Kidney epithelial cell (primary cell): Measurements from ENCODE around the gene CERT1. TPM values are rescaled to one million over a fixed set of nuclear protein-coding genes. Genes with fewer than 3 reads are reported as not detected.
"Not testable (repeated sequence)": the region's sequence is repeated elsewhere in the genome, so short reads cannot be mapped to it uniquely, and the experiment has no call there.

Source experiments
- DNase-seq: peaks from one replicate; pipeline ENCODE4 v3.0.0-alpha.2; 2010; ENCODE audit warnings: low read depth
- H3K27me3 ChIP-seq: 2 replicates; pipeline ENCODE4 v1.6.0; 2011; ENCODE audit warnings: low read length; ENCODE audit not compliant: control insufficient read depth, insufficient read depth
- H3K36me3 ChIP-seq: 2 replicates; pipeline ENCODE4 v1.5.1; 2011; ENCODE audit warnings: low read length; ENCODE audit not compliant: control insufficient read depth, insufficient read depth
- H3K4me3 ChIP-seq: 2 replicates; pipeline ENCODE4 v1.5.1; 2011; ENCODE audit warnings: low read depth, mild to moderate bottlenecking, control low read depth, low read length
- CTCF ChIP-seq: IDR thresholded peaks from 2 replicates; pipeline ENCODE4 v1.5.1; 2011; ENCODE audit warnings: mild to moderate bottlenecking, moderate library complexity, low read length, control low read depth, inconsistent platforms; ENCODE audit not compliant: insufficient read depth, poor library complexity, severe bottlenecking
- total RNA-seq: library from RNA; depleted of rRNA; stranded (reverse); fragments of >200 nt; gene quantifications from 2 replicates; pipeline ENCODE4 v1.2.3, GENCODE V29; 2015

The CERT1 gene
- 17.3 and 20.3 TPM in 2 replicates for total RNA-seq

GRCh38 chr5:75511435-75512382 is at the start of gene CERT1, which contains the start of gene POLK:
TSS of gene CERT1 (minus strand) at chr5:75511629. CDS start at chr5:75511207, 422 bp downstream.
TSS of gene POLK (plus strand) at chr5:75511891.
- TF ChIP-seq CTCF = no peak
- H3K4me3 ChIP-seq = peak within 1 kb of the TSS; percentile 96
- no peaks in the 10 kb centered on the region for H3K36me3 ChIP-seq
- DNase-seq = peak; percentile 91
- H3K27me3 ChIP-seq = no peaks in the 10 kb centered on the region

DNA sequence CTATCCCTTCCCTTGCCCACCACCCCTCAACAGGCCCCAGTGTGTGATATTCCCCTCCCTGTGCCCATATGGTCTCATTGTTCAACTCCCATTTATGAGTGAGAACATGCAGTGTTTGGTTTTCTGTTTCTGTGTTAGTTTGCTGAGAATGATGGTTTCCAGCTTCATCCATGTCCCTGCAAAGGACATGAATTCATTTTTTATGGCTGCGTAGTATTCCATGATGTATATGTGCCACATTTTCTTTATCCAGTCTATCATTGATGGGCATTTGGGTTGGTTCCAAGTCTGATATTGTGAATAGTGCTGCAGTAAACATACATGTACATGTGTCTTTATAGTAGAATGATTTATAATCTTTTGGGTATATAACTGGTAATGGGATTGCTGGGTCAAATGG is 49.2 kb upstream of the CERT1 start:
- H3K27me3 ChIP-seq, DNase-seq, H3K36me3 ChIP-seq, H3K4me3 ChIP-seq: not testable (repeated sequence)

DNA sequence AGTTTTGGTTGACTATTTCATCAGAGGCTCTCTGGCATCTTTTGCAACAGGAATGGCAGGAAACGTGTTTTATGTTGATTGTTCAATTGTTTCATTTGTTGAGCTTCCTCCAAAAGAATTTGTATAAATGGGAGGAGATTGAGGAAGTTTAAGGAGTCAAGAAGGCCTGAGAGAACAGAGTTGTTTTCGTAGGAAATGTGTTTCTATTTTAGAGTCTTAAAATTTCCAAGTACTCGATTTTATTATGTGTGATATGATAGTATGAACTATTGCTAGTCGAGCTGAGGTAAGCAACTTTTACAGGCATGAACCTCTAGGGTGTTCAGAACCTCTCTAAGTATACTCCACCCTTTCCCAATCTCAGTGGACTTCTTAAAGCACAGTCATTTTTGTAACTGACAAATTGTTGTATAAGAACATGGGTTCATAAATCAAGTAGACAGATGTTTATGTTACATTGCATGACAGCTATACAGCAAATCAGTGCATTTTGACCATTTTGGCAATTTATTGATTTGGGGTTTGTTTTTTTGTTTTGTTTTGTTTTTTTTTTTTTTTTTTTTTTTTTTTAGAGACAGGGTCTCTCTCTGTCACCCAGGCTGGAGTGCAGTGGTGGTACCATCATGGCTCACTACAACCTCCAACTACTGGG is 47.7 kb upstream of the CERT1 start:
- H3K4me3 ChIP-seq = no peak overlapping the region
- no peaks in the 10 kb centered on the region for H3K36me3 ChIP-seq
- no peaks in the 10 kb centered on the region for H3K27me3 ChIP-seq
- no peak for TF ChIP-seq CTCF
- no peak for DNase-seq

- no peak for TF ChIP-seq CTCF
- H3K4me3 ChIP-seq = no peak overlapping the region
- no peaks in the 10 kb centered on the region for H3K36me3 ChIP-seq
- no peak for DNase-seq
- no peaks in the 10 kb centered on the region for H3K27me3 ChIP-seq
Observed at GRCh38 chr5:75558221-75558620, 46.8 kb upstream of the CERT1 start.

GRCh38 chr5:75553358-75553757 is 41.9 kb upstream of the CERT1 start:
- Histone ChIP-seq H3K4me3 (no peak overlapping the region), H3K36me3 (no peaks in the 10 kb centered on the region), H3K27me3 (no peaks in the 10 kb centered on the region)
- DNase-seq = no peak
- TF ChIP-seq CTCF = no peak

DNA sequence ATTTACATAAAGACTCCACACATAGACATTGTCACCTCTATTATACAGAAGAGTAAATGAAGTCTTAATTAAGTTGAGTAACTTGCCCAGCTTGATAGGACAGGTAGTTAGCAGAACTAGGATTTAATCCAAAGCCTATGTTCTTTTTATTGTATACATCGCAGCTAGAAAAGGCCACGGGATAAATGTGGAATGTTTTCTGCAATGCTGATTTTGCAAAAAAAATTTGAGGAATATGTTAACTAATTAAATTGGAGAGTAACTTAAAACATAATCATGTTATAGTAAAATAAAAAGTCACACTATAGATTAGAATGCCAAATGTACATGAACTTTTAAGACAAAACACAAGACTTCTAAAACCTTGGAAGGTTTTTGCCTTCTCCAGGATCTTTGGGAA is 41.3 kb upstream of the CERT1 start:
- H3K27me3 ChIP-seq = no peaks in the 10 kb centered on the region
- DNase-seq = no peak
- H3K36me3 ChIP-seq = no peaks in the 10 kb centered on the region
- no peak for TF ChIP-seq CTCF
- no peak overlapping the region for H3K4me3 ChIP-seq
